H1 (cell line): ENCODE results near the gene CRYBG3. TPM values are rescaled to one million over a fixed set of nuclear protein-coding genes. Genes with fewer than 3 reads are reported as not detected.

Source experiments
- CTCF ChIA-PET: fragments of 300-600 bp; sonication (Branson Sonifier 250); formaldehyde crosslinking; loops from one replicate; lab custom pipeline; 2021; ENCODE audit not compliant: partially characterized antibody; lab: Charles Lee
- POLR2A ChIA-PET: fragments of 300-600 bp; sonication (Branson Sonifier 250); formaldehyde crosslinking; loops from one replicate; lab custom pipeline; 2021; ENCODE audit warnings: inconsistent platforms; ENCODE audit not compliant: partially characterized antibody; lab: Charles Lee
- DNase-seq, 2 experiments: peaks; one replicate each; pipeline versions ENCODE4 v3.0.0 to v3.0.0-alpha.2; 2010 to 2022; ENCODE audit warnings: low spot score in 2 of 2, low read depth in 1 of 2, mixed read lengths in 1 of 2
- FAIRE-seq: peaks from 2 replicates; lab custom pipeline; 2011; peaks lifted over from hg19 to GRCh38; lab: Jason Lieb, UNC
- H2AFZ ChIP-seq: 2 replicates; pipeline ENCODE4 v1.8.1; 2012; ENCODE audit warnings: low read length, inconsistent platforms
- H2AK5ac ChIP-seq: 2 replicates; pipeline ENCODE4 v1.6.1; 2013; ENCODE audit warnings: low read depth, low read length
- H2BK120ac ChIP-seq: replicated peaks from 2 replicates; pipeline ENCODE3; 2013; ENCODE audit warnings: low read depth, low read length, inconsistent platforms
- H2BK12ac ChIP-seq: 2 replicates; pipeline ENCODE4 v1.6.1; 2013; ENCODE audit warnings: low read depth, low read length
- H2BK15ac ChIP-seq: 2 replicates; pipeline ENCODE4 v1.6.1; 2013; ENCODE audit warnings: low read length
- H2BK20ac ChIP-seq: 2 replicates; pipeline ENCODE4 v1.6.1; 2013; ENCODE audit warnings: low read length
- H2BK5ac ChIP-seq: 2 replicates; pipeline ENCODE4 v1.6.1; 2013; ENCODE audit warnings: low read depth, low read length
- H3K14ac ChIP-seq: 2 replicates; pipeline ENCODE4 v1.6.1; 2013; ENCODE audit warnings: inconsistent platforms; ENCODE audit not compliant: insufficient read length
- H3K18ac ChIP-seq: 2 replicates; pipeline ENCODE4 v1.6.1; 2013; ENCODE audit warnings: low read length; ENCODE audit errors: extremely low read depth
- H3K23ac ChIP-seq: 2 replicates; pipeline ENCODE4 v1.6.1; 2013; ENCODE audit warnings: inconsistent platforms; ENCODE audit not compliant: insufficient read length
- H3K23me2 ChIP-seq: 2 replicates; pipeline ENCODE4 v1.6.1; 2013; ENCODE audit warnings: low read depth, low read length
- H3K27ac ChIP-seq: 2 replicates; pipeline ENCODE4 v1.6.1; 2011; ENCODE audit warnings: low read depth, low read length, inconsistent platforms
- H3K27me3 ChIP-seq, 4 experiments: replicated peaks in 1 of 4; 1 replicate in 1 of 4; 2 replicates in 3 of 4; pipeline versions ENCODE4 v1.6.1 to v1.8.1; 2011 to 2013; ENCODE audit warnings: low read length in 3 of 4, mild to moderate bottlenecking in 3 of 4, inconsistent platforms in 2 of 4, mixed read lengths in 2 of 4, moderate library complexity in 1 of 4; ENCODE audit not compliant: control insufficient read depth in 3 of 4, insufficient read depth in 3 of 4; ENCODE audit errors: extremely low read depth in 1 of 4
- H3K36me3 ChIP-seq, 4 experiments: 2 replicates each; pipeline versions ENCODE4 v1.6.1 to v1.8.1; 2011 to 2013; ENCODE audit warnings: mild to moderate bottlenecking in 4 of 4, low read length in 3 of 4, moderate library complexity in 2 of 4, control low read depth in 1 of 4, inconsistent platforms in 1 of 4; ENCODE audit not compliant: insufficient read depth in 4 of 4, control insufficient read depth in 2 of 4
- H3K4ac ChIP-seq: replicated peaks from 2 replicates; pipeline ENCODE3; 2013; ENCODE audit warnings: low read length, low read depth, mixed read lengths, inconsistent platforms; ENCODE audit not compliant: insufficient read length
- H3K4me1 ChIP-seq, 4 experiments: replicated peaks in 1 of 4; 1 replicate in 1 of 4; 2 replicates in 3 of 4; pipeline versions ENCODE4 v1.6.1 to v1.8.1; 2011 to 2013; ENCODE audit warnings: low read length in 3 of 4, inconsistent platforms in 2 of 4, mixed read lengths in 1 of 4; ENCODE audit not compliant: insufficient read depth in 4 of 4, control insufficient read depth in 3 of 4
- H3K4me2 ChIP-seq, 2 experiments: 2 replicates each; pipeline versions ENCODE4 v1.6.1 to v1.8.1; 2011 to 2013; ENCODE audit warnings: low read depth in 2 of 2, low read length in 2 of 2, control low read depth in 1 of 2, inconsistent platforms in 1 of 2, mild to moderate bottlenecking in 1 of 2; ENCODE audit not compliant: insufficient read depth in 1 of 2
- H3K4me3 ChIP-seq, 4 experiments: fragments of 200-600, 300-600 bp in 1 of 4; sonication (generic), shearing (Covaris generic), sonication (Bioruptor Twin) in 1 of 4; 2 replicates each; pipeline versions ENCODE4 v1.5.1 to v1.8.1; 2011 to 2016; ENCODE audit warnings: low read length in 4 of 4, low read depth in 3 of 4, control low read depth in 2 of 4, inconsistent platforms in 2 of 4, mild to moderate bottlenecking in 2 of 4, mixed read lengths in 1 of 4, moderate library complexity in 1 of 4; ENCODE audit not compliant: insufficient read depth in 2 of 4; ENCODE audit errors: extremely low read depth in 1 of 4
- H3K56ac ChIP-seq: replicated peaks from 2 replicates; pipeline ENCODE3; 2013; ENCODE audit warnings: low read depth, mild to moderate bottlenecking, mixed read lengths, low read length, inconsistent platforms; ENCODE audit not compliant: insufficient read length
- H3K79me1 ChIP-seq: 2 replicates; pipeline ENCODE4 v1.6.1; 2013; ENCODE audit warnings: low read depth, low read length, control low read depth
- H3K79me2 ChIP-seq, 2 experiments: 2 replicates each; pipeline versions ENCODE4 v1.6.1 to v1.8.1; 2012 to 2013; ENCODE audit warnings: low read length in 2 of 2, mild to moderate bottlenecking in 2 of 2, inconsistent platforms in 1 of 2; ENCODE audit not compliant: insufficient read depth in 2 of 2, control insufficient read depth in 1 of 2
- H3K9ac ChIP-seq, 4 experiments: replicated peaks in 1 of 4; 1 replicate in 1 of 4; 2 replicates in 3 of 4; pipeline versions ENCODE4 v1.6.1 to v1.8.1; 2011 to 2013; ENCODE audit warnings: low read depth in 3 of 4, low read length in 3 of 4, control low read depth in 2 of 4, mild to moderate bottlenecking in 2 of 4, moderate library complexity in 2 of 4, inconsistent platforms in 1 of 4; ENCODE audit errors: extremely low read depth in 1 of 4
- H3K9me3 ChIP-seq, 2 experiments: 2 replicates each; pipeline versions ENCODE4 v1.6.1 to v1.8.1; 2012 to 2013; ENCODE audit warnings: mild to moderate bottlenecking in 2 of 2, moderate library complexity in 2 of 2, control low read depth in 1 of 2, inconsistent platforms in 1 of 2, low read depth in 1 of 2, low read length in 1 of 2, mixed read lengths in 1 of 2; ENCODE audit not compliant: insufficient read depth in 2 of 2
- H4K20me1 ChIP-seq, 2 experiments: replicated peaks in 1 of 2; 2 replicates each; pipeline versions ENCODE3 to v1.8.1; 2011 to 2013; ENCODE audit warnings: inconsistent platforms in 2 of 2, low read length in 2 of 2, mild to moderate bottlenecking in 1 of 2; ENCODE audit not compliant: insufficient read depth in 2 of 2, control insufficient read depth in 1 of 2
- H4K5ac ChIP-seq: 2 replicates; pipeline ENCODE4 v1.6.1; 2013; ENCODE audit warnings: low read length, low read depth, mixed read lengths, inconsistent platforms; ENCODE audit not compliant: insufficient read length
- H4K8ac ChIP-seq: 2 replicates; pipeline ENCODE4 v1.8.0; 2013; ENCODE audit warnings: mild to moderate bottlenecking, moderate library complexity, low read length, inconsistent platforms; ENCODE audit not compliant: insufficient read depth; ENCODE audit errors: extremely low read depth
- H4K91ac ChIP-seq: replicated peaks from 2 replicates; pipeline ENCODE3; 2013; ENCODE audit warnings: low read length, mixed read lengths, inconsistent platforms; ENCODE audit not compliant: insufficient read length
- CHD1 ChIP-seq: IDR thresholded peaks from 2 replicates; pipeline ENCODE4 v1.6.1; 2012; ENCODE audit warnings: low read depth, low read length, improper control_type of control experiment
- EGR1 ChIP-seq: IDR thresholded peaks from 2 replicates; pipeline ENCODE4 v1.6.1; 2011; ENCODE audit warnings: low read depth, low read length, borderline replicate concordance
- EP300 ChIP-seq, 2 experiments: IDR thresholded peaks; 1 replicate in 1 of 2; 2 replicates in 1 of 2; pipeline ENCODE4 v1.6.1; 2011 to 2012; ENCODE audit warnings: low read depth in 2 of 2, low read length in 2 of 2, mild to moderate bottlenecking in 2 of 2, borderline replicate concordance in 1 of 2, inconsistent platforms in 1 of 2, moderate library complexity in 1 of 2
- GABPA ChIP-seq: IDR thresholded peaks from 2 replicates; pipeline ENCODE4 v1.6.1; 2011; ENCODE audit warnings: mild to moderate bottlenecking, low read length, moderate library complexity, borderline replicate concordance; ENCODE audit not compliant: insufficient read depth
- HDAC2 ChIP-seq, 2 experiments: fragments of 300-600 bp in 1 of 2; sonication (generic) in 1 of 2; IDR thresholded peaks; 2 replicates each; pipeline ENCODE4 v1.6.1; 2011 to 2012; ENCODE audit warnings: low read depth in 2 of 2, low read length in 2 of 2, mild to moderate bottlenecking in 2 of 2, moderate library complexity in 2 of 2, borderline replicate concordance in 1 of 2, inconsistent platforms in 1 of 2
- RNF2 ChIP-seq: fragments of 200-900, 300-1000 bp; sonication (generic); IDR thresholded peaks from 2 replicates; pipeline ENCODE4 v1.7.1; 2016; ENCODE audit warnings: borderline replicate concordance, low read depth, mild to moderate bottlenecking, antibody characterized with exemption, low read length; ENCODE audit not compliant: poor library complexity, severe bottlenecking; ENCODE audit errors: missing control alignments
- SIN3A ChIP-seq, 2 experiments: IDR thresholded peaks in 1 of 2; conservative IDR thresholded peaks in 1 of 2; 2 replicates each; pipeline ENCODE4 v1.6.1; 2011 to 2012; ENCODE audit warnings: low read length in 2 of 2, improper control_type of control experiment in 1 of 2, low read depth in 1 of 2, mild to moderate bottlenecking in 1 of 2
- SIX5 ChIP-seq: IDR thresholded peaks from 2 replicates; pipeline ENCODE4 v1.6.1; 2011; ENCODE audit warnings: mild to moderate bottlenecking, low read depth, low read length
- TBP ChIP-seq: IDR thresholded peaks from 2 replicates; pipeline ENCODE4 v1.6.1; 2011; ENCODE audit warnings: low read depth, low read length, improper control_type of control experiment
- WGBS, 2 experiments: shearing (Covaris generic) in 1 of 2; methylation state at CpG; one replicate each; pipeline versions ENCODE4 v1.1.6 to v1.1.7; 2013 to 2015; ENCODE audit warnings: low lambda C conversion rate in 2 of 2, mixed read lengths in 2 of 2, inconsistent platforms in 1 of 2, low coverage in 1 of 2, missing lambda C conversion rate in 1 of 2; ENCODE audit not compliant: insufficient replicate concordance in 2 of 2, insufficient coverage in 1 of 2, insufficient read length in 1 of 2; ENCODE audit errors: extremely low coverage in 1 of 2, missing lambda C conversion rate in 1 of 2; 5-methylcytosine and 5-hydroxymethylcytosine counted together
- polyA plus RNA-seq, 7 experiments: library from polyadenylated mRNA; depleted of rRNA in 3 of 7; stranded (reverse) in 5 of 7; unstranded in 2 of 7; fragments of >200 nt in 5 of 7; fragments of 200-250 nt in 2 of 7; gene quantifications; 1 replicate in 5 of 7; 2 replicates in 1 of 7; 4 replicates in 1 of 7; pipeline versions ENCODE4 v1.2.1 to v1.2.3, GENCODE V29; 2011 to 2013; ENCODE audit warnings: missing spikeins in 2 of 7, mixed read lengths in 2 of 7
- total RNA-seq: library from RNA; stranded (reverse); fragmentation: NEBNext Ultra II Directional; extraction: Animal tissue kit (Norgen Biotek cat#: 25700); gene quantifications from 2 replicates; pipeline ENCODE4 v1.2.1, GENCODE V29; 2021
- TF ChIP-seq, protein P1 (sequence below): IDR thresholded peaks from 2 replicates; pipeline ENCODE4 v1.6.1; 2012; ENCODE audit warnings: inconsistent platforms

CRYBG3 gene
- total and polyA plus RNA-seq, 2 of the 8 experiments (the other 6 are each of a cell fraction or from before 2014, with no cell fraction given), result 2.1 to 8.0 TPM

DNA sequence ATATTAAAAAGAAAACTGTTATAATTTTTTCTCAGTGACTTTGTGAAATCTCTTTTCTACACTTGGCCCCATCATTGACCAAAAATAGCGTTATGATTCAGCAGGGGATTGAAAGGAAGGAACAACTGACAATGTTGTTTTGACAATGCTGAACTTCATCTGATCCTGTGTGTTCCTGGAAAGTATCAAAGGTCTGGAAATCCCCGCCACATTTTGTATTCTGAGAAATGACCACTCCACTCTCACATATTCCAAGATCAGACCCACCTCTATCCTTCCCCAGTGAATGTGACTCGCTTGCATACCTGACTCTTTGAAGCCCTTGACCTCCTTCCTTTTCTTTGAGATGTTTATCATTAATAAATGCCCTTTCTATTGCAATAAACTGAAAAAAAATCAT lies 160.1 kb downstream of the CRYBG3 start:
- ChIA-PET CTCF (no interaction called here), POLR2A (interaction anchor here (1.0 kb wide), 1 partner anchor 9 kb away, joined by 3 read pairs; no protein-coding TSS in a partner anchor)
- FAIRE-seq, result no peak
- Histone ChIP-seq H3K27me3 (no peaks in the 10 kb centered on the region), H3K79me1 (no peaks in the 10 kb centered on the region), H3K23ac (no peak overlapping the region), H3K27ac (no peak overlapping the region), H2BK12ac (no peak overlapping the region), H3K4me2 (no peak overlapping the region), H3K9me3 (no peaks in the 10 kb centered on the region), H3K4me3 (no peak overlapping the region), H2BK5ac (no peak overlapping the region), H3K23me2 (no peaks in the 10 kb centered on the region; the same call in 1 of the 2 replicates), H3K56ac (no peak overlapping the region), H3K18ac (no peak overlapping the region), H4K20me1 (no peaks in the 10 kb centered on the region), H3K4me1 (peaks cover 0 to 3% (median 0%) of the 10 kb centered on the region in 4 experiments; a peak in 2 of 7 replicates), H3K36me3 (no peaks in the 10 kb centered on the region), H2BK15ac (no peak overlapping the region), H3K4ac (no peak overlapping the region), H4K91ac (no peak overlapping the region), H2BK20ac (no peak overlapping the region), H3K9ac (no peak overlapping the region), H2BK120ac (no peak overlapping the region), H2AFZ (no peak overlapping the region), H2AK5ac (no peak overlapping the region), H4K5ac (no peak overlapping the region), H3K14ac (no peak overlapping the region), H3K79me2 (no peaks in the 10 kb centered on the region), H4K8ac (no peak overlapping the region)
- no peak for DNase-seq
- TF ChIP-seq, protein P1, sequence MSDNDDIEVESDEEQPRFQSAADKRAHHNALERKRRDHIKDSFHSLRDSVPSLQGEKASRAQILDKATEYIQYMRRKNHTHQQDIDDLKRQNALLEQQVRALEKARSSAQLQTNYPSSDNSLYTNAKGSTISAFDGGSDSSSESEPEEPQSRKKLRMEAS, result no peak
- TF ChIP-seq SIN3A (conservative IDR thresholded peaks at IDR 0.05 in 1 of 2, IDR thresholded peaks at IDR 0.05 in 1 of 2; ENCODE audit: low read depth in 1 of 2, low read length in 2 of 2), result no peak
- TF ChIP-seq SIX5, result no peak
- no peak for TF ChIP-seq TBP
- no peak for TF ChIP-seq EP300 (IDR thresholded peaks at IDR 0.05; ENCODE audit: borderline replicate concordance in 1 of 2, low read depth in 2 of 2, low read length in 2 of 2)
- no peak for TF ChIP-seq CHD1
- TF ChIP-seq RNF2, result no peak
- no peak for TF ChIP-seq EGR1
- TF ChIP-seq GABPA, result no peak
- TF ChIP-seq HDAC2 (IDR thresholded peaks at IDR 0.05; ENCODE audit: borderline replicate concordance in 1 of 2, low read depth in 2 of 2, low read length in 2 of 2), result no peak
- 83% methylated on average over 3 of the region's 3 CpGs; no CpG with 5 or more reads in 1 of the 2 experiments for WGBS, 2 experiments
